GM19324 (cell line): Measurements from ENCODE around the gene CHAMP1.
"Not testable (repeated sequence)": the region's sequence is repeated elsewhere in the genome, so short reads cannot be mapped to it uniquely, and the experiment has no call there.

Experiments
- ATAC-seq: cut with Tn5 transposase; IDR thresholded peaks from one replicate; pipeline ENCODE4 v1.9.1; 2021; ENCODE audit warnings: mild to moderate bottlenecking, moderate library complexity; ENCODE audit not compliant: unreplicated experiment, low FRiP score

The CHAMP1 gene

GRCh38 chr13:114328595-114328994, 14.3 kb downstream of the CHAMP1 start:
- ATAC-seq, result no peak

- ATAC-seq, result no peak
These were observed 15.8 kb downstream of the CHAMP1 start for GRCh38 chr13:114330086-114330485.

GRCh38 chr13:114333881-114334280, 19.6 kb downstream of the CHAMP1 start:
- ATAC-seq, result not testable (repeated sequence)

- ATAC-seq, result no peak
These were observed 20.2 kb downstream of the CHAMP1 start for GRCh38 chr13:114334305-114335053.

- ATAC-seq, result not testable (repeated sequence)
These were observed 22.2 kb downstream of the CHAMP1 start for GRCh38 chr13:114336457-114336856.

GRCh38 chr13:114338959-114339358, 24.7 kb downstream of the CHAMP1 start:
- ATAC-seq, result no peak

GRCh38 chr13:114339857-114340534, 25.7 kb downstream of the CHAMP1 start:
- no peak for ATAC-seq

GRCh38 chr13:114341003-114341777, 26.9 kb downstream of the CHAMP1 start:
- ATAC-seq, result no peak

GRCh38 chr13:114347256-114347655, 33.0 kb downstream of the CHAMP1 start:
- not testable (repeated sequence) for ATAC-seq

GRCh38 chr13:114352763-114353162, 38.5 kb downstream of the CHAMP1 start:
- ATAC-seq, result not testable (repeated sequence)

- ATAC-seq, result not testable (repeated sequence)
These were observed 39.1 kb downstream of the CHAMP1 start for GRCh38 chr13:114353382-114353781.
